RWPE1 (cell line): Measurements from ENCODE around the gene DAPK2.

Source experiments
- CTCF ChIA-PET: fragments of 350-600 bp; sonication (Branson Sonifier 250); formaldehyde crosslinking; extraction: SDS; loops from one replicate; lab custom pipeline; 2021; lab: Yijun Ruan, JAX
- POLR2A ChIA-PET: fragments of 400-600 bp; formaldehyde crosslinking; extraction: SDS; loops from one replicate; lab custom pipeline; 2020; ENCODE audit warnings: antibody characterized with exemption; ENCODE audit not compliant: low non-redundant PET; lab: Yijun Ruan, JAX
- DNase-seq: peaks from one replicate; pipeline ENCODE4 v3.0.0; 2012; ENCODE audit warnings: low spot score
- H3K27ac ChIP-seq: fragments of 450-650 bp; 2 replicates; pipeline ENCODE4 v1.5.1; 2017
- TF ChIP-seq, protein P1 (sequence below): fragments of 450-650 bp; conservative IDR thresholded peaks from 2 replicates; pipeline ENCODE4 v1.5.1; 2017; ENCODE audit warnings: low read depth, mild to moderate bottlenecking

Gene DAPK2

DNA sequence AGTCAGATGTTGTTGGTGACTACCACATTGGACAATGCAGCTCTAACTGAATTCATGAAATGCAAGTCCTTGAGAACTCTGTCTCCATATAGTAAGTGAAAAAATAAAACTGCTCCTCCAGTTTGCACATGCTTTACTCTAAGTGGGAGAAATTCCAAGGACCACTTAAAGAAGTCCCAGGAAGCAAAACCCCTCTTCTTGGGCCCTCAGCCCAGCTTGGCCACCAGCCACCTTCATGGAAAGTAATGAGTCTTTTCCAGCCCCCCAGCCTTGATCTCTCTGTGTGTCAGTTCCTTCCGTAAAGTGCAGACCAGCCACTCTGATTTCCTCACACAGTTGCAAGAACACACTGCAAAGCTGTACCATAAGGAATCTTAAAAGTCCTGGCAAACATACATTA is 34.5 kb downstream of the DAPK2 start:
- no peak for DNase-seq
- no peak overlapping the region for H3K27ac ChIP-seq
- CTCF ChIA-PET = interaction anchor here (3.5 kb wide), 1 partner anchor 66 kb away, joined by 10 read pairs; no protein-coding TSS in a partner anchor
- TF ChIP-seq, protein P1, sequence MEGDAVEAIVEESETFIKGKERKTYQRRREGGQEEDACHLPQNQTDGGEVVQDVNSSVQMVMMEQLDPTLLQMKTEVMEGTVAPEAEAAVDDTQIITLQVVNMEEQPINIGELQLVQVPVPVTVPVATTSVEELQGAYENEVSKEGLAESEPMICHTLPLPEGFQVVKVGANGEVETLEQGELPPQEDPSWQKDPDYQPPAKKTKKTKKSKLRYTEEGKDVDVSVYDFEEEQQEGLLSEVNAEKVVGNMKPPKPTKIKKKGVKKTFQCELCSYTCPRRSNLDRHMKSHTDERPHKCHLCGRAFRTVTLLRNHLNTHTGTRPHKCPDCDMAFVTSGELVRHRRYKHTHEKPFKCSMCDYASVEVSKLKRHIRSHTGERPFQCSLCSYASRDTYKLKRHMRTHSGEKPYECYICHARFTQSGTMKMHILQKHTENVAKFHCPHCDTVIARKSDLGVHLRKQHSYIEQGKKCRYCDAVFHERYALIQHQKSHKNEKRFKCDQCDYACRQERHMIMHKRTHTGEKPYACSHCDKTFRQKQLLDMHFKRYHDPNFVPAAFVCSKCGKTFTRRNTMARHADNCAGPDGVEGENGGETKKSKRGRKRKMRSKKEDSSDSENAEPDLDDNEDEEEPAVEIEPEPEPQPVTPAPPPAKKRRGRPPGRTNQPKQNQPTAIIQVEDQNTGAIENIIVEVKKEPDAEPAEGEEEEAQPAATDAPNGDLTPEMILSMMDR = no peak
- POLR2A ChIA-PET = no interaction called here

DNA sequence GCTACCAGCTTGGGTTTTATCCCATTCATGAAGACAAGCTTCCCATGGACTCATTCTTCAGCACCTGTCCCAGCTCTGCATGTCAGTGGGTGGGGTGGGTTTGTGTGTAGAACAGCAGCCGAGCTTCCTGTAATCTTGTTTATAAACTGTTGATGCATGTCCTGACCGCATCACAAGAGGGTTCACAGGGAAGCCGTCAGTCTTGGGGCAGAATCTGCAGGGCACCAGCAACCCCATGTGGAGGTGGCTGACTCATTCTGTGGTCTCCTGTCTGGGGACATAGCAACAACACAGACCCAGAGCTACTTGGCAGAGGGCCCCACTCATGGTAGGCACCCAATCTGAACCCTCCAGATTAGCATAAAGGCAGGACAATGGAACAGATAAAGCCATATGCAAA is 35.6 kb downstream of the DAPK2 start:
- TF ChIP-seq, protein P1 = no peak
- ChIA-PET POLR2A (no interaction called here), CTCF (interaction anchor here (3.5 kb wide), 1 partner anchor 65 kb away, joined by 10 read pairs; no protein-coding TSS in a partner anchor)
- peak; percentile 48 for DNase-seq
- peak overlapping the region; percentile 53 for H3K27ac ChIP-seq

DNA sequence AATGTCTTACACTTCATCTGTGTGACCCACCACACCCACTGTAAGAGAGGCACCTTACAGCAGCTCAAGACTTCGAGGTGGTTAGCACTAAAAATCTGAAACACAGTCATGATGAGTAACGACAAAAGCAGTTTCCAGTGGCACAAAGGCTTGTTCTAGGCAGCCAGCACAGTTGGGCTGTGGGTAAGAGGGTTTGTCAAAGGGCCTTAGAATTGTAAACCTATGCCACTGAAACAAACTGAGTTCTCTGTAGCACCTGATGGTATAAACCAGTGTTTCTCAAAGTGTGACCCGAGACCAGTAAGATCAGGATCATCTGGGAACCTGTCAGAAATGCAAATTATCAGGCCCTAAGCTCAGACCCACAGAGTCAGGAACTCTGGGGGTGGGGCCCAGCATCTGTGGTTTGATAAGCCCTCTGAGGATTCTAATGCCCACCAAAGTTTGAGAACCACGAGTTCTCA is 36.5 kb downstream of the DAPK2 start:
- DNase-seq = peak; percentile 58
- H3K27ac ChIP-seq = peak overlapping the region; percentile 77
- TF ChIP-seq, protein P1 = no peak
- ChIA-PET CTCF (interaction anchor here (3.5 kb wide), 1 partner anchor 64 kb away, joined by 10 read pairs; no protein-coding TSS in a partner anchor), POLR2A (no interaction called here)

DNA sequence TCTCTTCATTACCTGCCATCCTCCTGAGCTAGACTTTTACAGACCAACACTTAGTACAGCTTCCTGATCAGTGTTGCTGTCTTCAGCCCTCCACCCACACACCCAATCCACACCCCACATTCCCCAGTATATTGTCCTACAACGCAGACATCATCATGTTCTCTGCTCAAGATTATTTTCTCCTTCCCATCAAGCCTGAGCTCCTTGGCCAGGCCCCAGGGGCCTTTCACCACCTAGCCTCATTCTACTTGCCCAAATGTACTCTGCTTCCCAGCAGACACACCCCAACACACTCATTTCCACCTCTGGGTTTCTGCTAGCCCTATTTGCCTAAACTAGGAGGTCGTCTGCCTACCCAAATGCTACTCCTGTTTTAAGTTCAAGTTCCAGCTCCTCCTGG is 37.0 kb downstream of the DAPK2 start:
- CTCF ChIA-PET = interaction anchor here (3.5 kb wide), 1 partner anchor 64 kb away, joined by 10 read pairs; no protein-coding TSS in a partner anchor
- no peak for DNase-seq
- POLR2A ChIA-PET = no interaction called here
- TF ChIP-seq, protein P1 = no peak
- peak overlapping the region; percentile 77 for H3K27ac ChIP-seq

DNA sequence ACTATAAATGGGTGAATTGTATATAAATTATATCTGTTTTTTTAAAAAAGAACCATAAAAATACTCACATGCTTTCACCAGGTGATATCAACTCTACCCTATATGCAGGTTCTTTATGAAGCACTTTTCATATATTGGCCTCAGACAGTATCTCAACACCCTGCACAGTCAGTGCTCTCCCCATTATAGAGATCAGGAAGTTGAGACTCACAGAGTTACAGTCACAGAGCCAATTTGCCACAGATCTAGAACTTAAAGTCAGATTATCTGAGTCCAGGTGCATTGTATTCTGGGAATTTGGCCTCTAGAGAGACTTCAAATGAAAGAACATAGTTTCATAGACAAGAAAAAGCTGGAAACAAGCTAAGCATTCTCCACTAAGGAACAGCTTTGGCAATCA is 38.1 kb downstream of the DAPK2 start:
- POLR2A ChIA-PET = no interaction called here
- CTCF ChIA-PET = interaction anchor here (0.9 to 3.5 kb wide), 2 partner anchors 63 to 85 kb away, joined by 4 to 10 read pairs; no protein-coding TSS in a partner anchor

DNA sequence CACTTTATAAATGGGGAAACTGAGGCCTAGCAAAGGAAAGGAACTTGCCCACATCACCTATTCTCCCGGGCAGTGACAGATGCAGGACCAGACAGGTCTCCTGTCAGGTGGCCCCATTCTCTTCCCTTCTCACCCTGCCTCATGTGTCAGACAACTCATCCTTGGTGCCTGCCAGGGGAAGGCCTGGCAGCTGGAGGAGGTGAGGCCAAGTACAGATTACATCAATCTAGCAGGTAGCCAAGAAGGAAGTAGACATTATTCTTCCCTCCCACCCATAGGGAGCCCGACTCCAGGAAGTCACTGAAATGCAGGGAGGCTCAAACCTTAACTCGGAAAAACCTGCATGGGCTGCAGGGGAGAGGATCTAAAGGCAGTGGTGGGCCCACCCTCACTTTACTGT is 39.6 kb downstream of the DAPK2 start:
- H3K27ac ChIP-seq = peak overlapping the region; percentile 52
- TF ChIP-seq, protein P1 = no peak
- POLR2A ChIA-PET = no interaction called here
- CTCF ChIA-PET = interaction anchor here (1.2 kb wide), 1 partner anchor 39 kb away, joined by 5 read pairs; the partner anchor contains the start of gene DAPK2
- peak; percentile 27 for DNase-seq

More for the DNA sequence above, 38.1 kb downstream of the DAPK2 start:
- no peak for DNase-seq
- TF ChIP-seq, protein P1 = no peak
- no peak overlapping the region for H3K27ac ChIP-seq
